Kasumi-1 (cell line): Measurements from ENCODE around the gene LRRC10.
A peak's percentile ranks its signal among the peaks of the same experiment; 100 is the strongest.

Experiments
- DNase-seq, 2 experiments: peaks; one replicate each; lab custom pipeline; 2025; lab: John Stamatoyannopoulos, UW

LRRC10 gene

GRCh38 chr12:69610729-69611128, at the start of gene LRRC10:
Gene LRRC10 (minus strand): TSS chr12:69610907. CDS start chr12:69610838, 69 bp downstream.
- no peak for DNase-seq

GRCh38 chr12:69660164-69660863, 49.6 kb upstream of the LRRC10 start:
- no peak for DNase-seq

- DNase-seq = no peak
These were observed 47.5 kb upstream of the LRRC10 start for GRCh38 chr12:69658203-69658602.

- no peak for DNase-seq
These were observed 46.9 kb upstream of the LRRC10 start for GRCh38 chr12:69657376-69658137.

GRCh38 chr12:69655616-69656340, 45.1 kb upstream of the LRRC10 start:
- DNase-seq = no peak

- no peak for DNase-seq
These were observed 43.0 kb upstream of the LRRC10 start for GRCh38 chr12:69653703-69654102.

GRCh38 chr12:69651922-69652321, 41.2 kb upstream of the LRRC10 start:
- no peak for DNase-seq

GRCh38 chr12:69649529-69649928, 38.8 kb upstream of the LRRC10 start:
- no peak for DNase-seq

GRCh38 chr12:69648476-69648875, 37.8 kb upstream of the LRRC10 start:
- no peak for DNase-seq

- DNase-seq = no peak
These were observed 36.5 kb upstream of the LRRC10 start for GRCh38 chr12:69647178-69647577.

- no peak for DNase-seq
These were observed 34.3 kb upstream of the LRRC10 start for GRCh38 chr12:69645031-69645430.

GRCh38 chr12:69644511-69644910, 33.8 kb upstream of the LRRC10 start:
- no peak for DNase-seq

- no peak for DNase-seq
These were observed 31.8 kb upstream of the LRRC10 start for GRCh38 chr12:69642531-69642930.

GRCh38 chr12:69641546-69641945, 30.8 kb upstream of the LRRC10 start:
- no peak for DNase-seq

- peak; percentile 63 to 78 for DNase-seq
These were observed 28.8 kb upstream of the LRRC10 start for GRCh38 chr12:69639400-69640016.

- peak in 1 of 2 experiments; percentile 27 for DNase-seq
These were observed 22.4 kb upstream of the LRRC10 start for GRCh38 chr12:69633061-69633460.

- peak; percentile 12 to 22 for DNase-seq
These were observed 19.5 kb upstream of the LRRC10 start for GRCh38 chr12:69630191-69630590.

GRCh38 chr12:69627501-69627900, 16.8 kb upstream of the LRRC10 start:
- DNase-seq = no peak

- DNase-seq = no peak
These were observed 13.3 kb upstream of the LRRC10 start for GRCh38 chr12:69623970-69624369.

- DNase-seq = no peak
These were observed 10.8 kb upstream of the LRRC10 start for GRCh38 chr12:69621551-69621950.

- DNase-seq = no peak
These were observed 10.2 kb upstream of the LRRC10 start for GRCh38 chr12:69620921-69621320.

GRCh38 chr12:69620077-69620476, 9.4 kb upstream of the LRRC10 start:
- no peak for DNase-seq
